SK-N-SH (cell line): ENCODE results near the gene GALNT13.

Experiments used
- CTCF ChIP-seq: fragments of 200-600 bp; sonication (generic); IDR thresholded peaks from 2 replicates; pipeline ENCODE4 v1.6.1; 2017; ENCODE audit warnings: antibody characterized with exemption, mild to moderate bottlenecking, moderate library complexity
- MAX ChIP-seq: IDR thresholded peaks from 2 replicates; pipeline ENCODE4 v1.4.0; 2012; ENCODE audit warnings: low read depth
- MXI1 ChIP-seq: IDR thresholded peaks from 2 replicates; pipeline ENCODE4 v1.6.1; 2012; ENCODE audit warnings: mild to moderate bottlenecking, low read depth, low read length, improper control_type of control experiment

- TF ChIP-seq MXI1 = no peak
- no peak for TF ChIP-seq CTCF
- TF ChIP-seq MAX = no peak
Observed at GRCh38 chr2:154125891-154126290, 254.2 kb downstream of the GALNT13 start.
